Measurements from ENCODE around the gene SENP6. TPM values are rescaled to one million over a fixed set of nuclear protein-coding genes. Genes with fewer than 3 reads are reported as not detected.

SENP6 gene
- total RNA-seq, 2 donors from 2014 or later: 54.6 to 59.8 TPM

DNA sequence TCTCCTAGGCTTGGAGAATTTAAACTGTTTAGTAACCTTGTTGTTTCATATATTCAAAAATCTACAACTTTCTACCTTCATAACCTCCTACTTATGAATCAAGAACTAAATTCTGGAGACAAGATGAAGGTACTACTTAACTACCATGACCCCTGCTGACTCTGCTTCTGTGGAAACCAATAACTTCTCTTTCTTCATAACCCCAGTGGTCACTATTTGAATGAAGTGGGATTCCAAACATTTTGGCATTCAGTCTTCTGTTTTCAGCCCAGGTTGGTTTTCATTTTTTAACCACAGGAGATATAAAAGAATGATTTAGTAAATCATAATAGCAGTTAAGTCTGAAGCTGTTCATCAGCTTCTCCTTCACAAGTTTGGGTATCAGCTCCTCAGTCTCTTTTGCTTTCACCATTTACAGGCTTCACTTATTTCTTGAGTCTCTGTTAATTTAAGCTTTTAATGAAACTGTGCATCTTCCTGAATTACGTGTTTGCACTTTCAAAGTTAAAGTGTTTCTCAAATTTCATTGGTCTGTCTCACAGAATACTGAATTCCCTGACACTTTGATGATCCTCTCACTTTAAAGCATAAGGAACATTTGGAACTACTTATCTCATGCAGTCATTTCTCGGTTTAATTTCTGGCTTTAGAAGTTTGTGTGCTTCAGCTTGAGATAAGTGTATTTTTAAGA lies 9.5 kb downstream of the SENP6 start:
- H3K27me3 ChIP-seq: no peaks in the 10 kb centered on the region
- no peaks in the 10 kb centered on the region for H3K9me3 ChIP-seq
- no peak overlapping the region for H3K27ac ChIP-seq
- H3K36me3 ChIP-seq: no peaks in the 10 kb centered on the region
- H3K4me3 ChIP-seq: no peak overlapping the region
- H3K4me1 ChIP-seq: peaks cover 0 to 65% of the 10 kb centered on the region in 2 donors
- no peak for TF ChIP-seq CTCF (IDR thresholded peaks at IDR 0.05)
- DNase-seq (ENCODE audit: low spot score): no peak

DNA sequence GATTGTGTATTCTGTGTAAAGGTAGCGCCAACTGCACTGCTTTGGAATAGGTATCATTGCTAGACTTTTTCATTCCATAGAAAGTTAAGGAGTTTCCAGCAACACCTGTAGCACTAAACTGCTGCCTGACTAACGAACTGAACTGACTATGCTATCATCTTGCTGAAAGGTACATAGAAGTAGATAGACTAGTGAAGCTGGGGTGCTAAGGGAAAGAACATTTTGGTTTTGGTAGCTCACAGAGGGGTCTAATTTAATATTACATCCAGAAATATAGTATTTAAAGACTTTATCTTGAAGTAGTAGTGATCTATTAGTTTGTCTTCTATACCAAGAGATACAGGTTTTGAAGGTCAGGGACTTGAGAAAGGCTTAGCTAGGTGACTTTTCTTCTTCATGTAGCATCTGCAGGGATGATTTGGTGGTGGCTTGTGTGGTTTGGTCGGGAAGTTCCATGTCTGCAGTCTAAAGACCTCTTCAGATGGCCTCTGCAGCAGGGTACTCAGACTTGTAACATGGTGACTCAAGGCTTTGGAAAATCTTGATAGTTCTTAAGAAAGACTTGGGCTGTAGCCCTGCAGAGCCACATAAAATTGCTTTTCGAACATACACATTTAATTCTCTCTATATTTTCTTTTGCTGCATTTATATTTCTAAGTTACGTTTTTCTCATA lies 10.2 kb downstream of the SENP6 start:
- no peaks in the 10 kb centered on the region for H3K9me3 ChIP-seq
- no peak for TF ChIP-seq CTCF (IDR thresholded peaks at IDR 0.05)
- no peak for DNase-seq (ENCODE audit: low spot score)
- H3K4me1 ChIP-seq: peaks cover 0 to 65% of the 10 kb centered on the region in 2 donors
- H3K36me3 ChIP-seq: no peaks in the 10 kb centered on the region
- H3K27me3 ChIP-seq: no peaks in the 10 kb centered on the region
- H3K27ac ChIP-seq: peak overlapping the region in 1 of 2 donors; percentile 26
- no peak overlapping the region for H3K4me3 ChIP-seq

- no peak overlapping the region for H3K4me3 ChIP-seq
- no peaks in the 10 kb centered on the region for H3K9me3 ChIP-seq
- DNase-seq (ENCODE audit: low spot score): no peak
- no peaks in the 10 kb centered on the region for H3K27me3 ChIP-seq
- H3K4me1 ChIP-seq: peaks cover 0 to 62% of the 10 kb centered on the region in 2 donors
- H3K36me3 ChIP-seq: no peaks in the 10 kb centered on the region
- peak overlapping the region; percentile 2 to 53 for H3K27ac ChIP-seq
- TF ChIP-seq CTCF (IDR thresholded peaks at IDR 0.05): no peak
Measured at GRCh38 chr6:75612434-75612833, 10.8 kb downstream of the SENP6 start.

- TF ChIP-seq CTCF (IDR thresholded peaks at IDR 0.05): no peak
- H3K27me3 ChIP-seq: no peaks in the 10 kb centered on the region
- no peaks in the 10 kb centered on the region for H3K36me3 ChIP-seq
- H3K4me1 ChIP-seq: peaks cover 0 to 55% of the 10 kb centered on the region in 2 donors
- no peak overlapping the region for H3K4me3 ChIP-seq
- no peak for DNase-seq (ENCODE audit: low spot score)
- H3K27ac ChIP-seq: peak overlapping the region; percentile 2 to 53
- no peaks in the 10 kb centered on the region for H3K9me3 ChIP-seq
Measured at GRCh38 chr6:75613056-75613501, 11.4 kb downstream of the SENP6 start.

DNA sequence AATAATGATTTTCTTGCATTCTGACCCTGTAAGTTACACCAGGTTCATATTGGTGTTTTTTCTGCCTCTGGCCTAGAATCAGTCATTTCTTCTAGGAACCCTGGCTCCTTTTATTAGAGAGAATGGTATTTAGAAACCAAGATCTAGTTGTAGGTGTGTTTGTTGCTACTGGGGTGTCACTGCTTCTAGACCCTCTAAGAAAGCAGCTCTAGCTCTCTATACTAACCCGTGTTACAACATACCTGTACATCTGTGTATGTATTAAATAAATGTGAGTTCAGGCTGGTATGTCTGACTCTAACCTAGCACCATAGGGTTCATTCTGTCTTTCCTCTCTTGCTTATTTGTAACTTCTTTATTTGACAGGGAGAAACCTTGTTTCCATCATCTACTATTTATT lies 16.8 kb downstream of the SENP6 start:
- Histone ChIP-seq H3K4me1 (peaks cover 0 to 37% of the 10 kb centered on the region in 2 donors), H3K27ac (no peak overlapping the region), H3K4me3 (no peak overlapping the region), H3K9me3 (no peaks in the 10 kb centered on the region), H3K36me3 (no peaks in the 10 kb centered on the region), H3K27me3 (no peaks in the 10 kb centered on the region)
- no peak for DNase-seq (ENCODE audit: low spot score)
- no peak for TF ChIP-seq CTCF (IDR thresholded peaks at IDR 0.05)

Measured in right atrium auricular region (tissue), 2 donors.